GM10248 (cell line): ENCODE measurements around the gene LYPD8.

Source experiments
- CTCF ChIA-PET: fragments of 300-600 bp; sonication (Branson Sonifier 250); formaldehyde crosslinking; extraction: SDS; loops from one replicate; lab custom pipeline; 2021; ENCODE audit warnings: antibody characterized with exemption; lab: Yijun Ruan, JAX
- POLR2A ChIA-PET: fragments of 350-650 bp; sonication (Branson Sonifier 250); formaldehyde crosslinking; extraction: SDS; loops from one replicate; lab custom pipeline; 2020; ENCODE audit warnings: antibody characterized with exemption; lab: Yijun Ruan, JAX
- DNase-seq: peaks from one replicate; pipeline ENCODE4 v3.0.0; 2012; ENCODE audit errors: extremely low spot score
- TF ChIP-seq, protein P1 (sequence below): IDR thresholded peaks from 2 replicates; pipeline ENCODE4 v1.5.1; 2012; ENCODE audit warnings: mild to moderate bottlenecking, low read depth; ENCODE audit errors: extremely low read depth, missing control alignments, control extremely low read depth

LYPD8 gene

GRCh38 chr1:248697907-248698306 is 57.7 kb downstream of the LYPD8 start:
- POLR2A ChIA-PET: no interaction called here
- CTCF ChIA-PET: interaction anchor here (1.2 to 2.5 kb wide), 4 partner anchors 16 to 109 kb away, joined by 3 to 9 read pairs (median 6); no protein-coding TSS in a partner anchor
- no peak for DNase-seq
- TF ChIP-seq, protein P1, sequence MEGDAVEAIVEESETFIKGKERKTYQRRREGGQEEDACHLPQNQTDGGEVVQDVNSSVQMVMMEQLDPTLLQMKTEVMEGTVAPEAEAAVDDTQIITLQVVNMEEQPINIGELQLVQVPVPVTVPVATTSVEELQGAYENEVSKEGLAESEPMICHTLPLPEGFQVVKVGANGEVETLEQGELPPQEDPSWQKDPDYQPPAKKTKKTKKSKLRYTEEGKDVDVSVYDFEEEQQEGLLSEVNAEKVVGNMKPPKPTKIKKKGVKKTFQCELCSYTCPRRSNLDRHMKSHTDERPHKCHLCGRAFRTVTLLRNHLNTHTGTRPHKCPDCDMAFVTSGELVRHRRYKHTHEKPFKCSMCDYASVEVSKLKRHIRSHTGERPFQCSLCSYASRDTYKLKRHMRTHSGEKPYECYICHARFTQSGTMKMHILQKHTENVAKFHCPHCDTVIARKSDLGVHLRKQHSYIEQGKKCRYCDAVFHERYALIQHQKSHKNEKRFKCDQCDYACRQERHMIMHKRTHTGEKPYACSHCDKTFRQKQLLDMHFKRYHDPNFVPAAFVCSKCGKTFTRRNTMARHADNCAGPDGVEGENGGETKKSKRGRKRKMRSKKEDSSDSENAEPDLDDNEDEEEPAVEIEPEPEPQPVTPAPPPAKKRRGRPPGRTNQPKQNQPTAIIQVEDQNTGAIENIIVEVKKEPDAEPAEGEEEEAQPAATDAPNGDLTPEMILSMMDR: no peak

DNA sequence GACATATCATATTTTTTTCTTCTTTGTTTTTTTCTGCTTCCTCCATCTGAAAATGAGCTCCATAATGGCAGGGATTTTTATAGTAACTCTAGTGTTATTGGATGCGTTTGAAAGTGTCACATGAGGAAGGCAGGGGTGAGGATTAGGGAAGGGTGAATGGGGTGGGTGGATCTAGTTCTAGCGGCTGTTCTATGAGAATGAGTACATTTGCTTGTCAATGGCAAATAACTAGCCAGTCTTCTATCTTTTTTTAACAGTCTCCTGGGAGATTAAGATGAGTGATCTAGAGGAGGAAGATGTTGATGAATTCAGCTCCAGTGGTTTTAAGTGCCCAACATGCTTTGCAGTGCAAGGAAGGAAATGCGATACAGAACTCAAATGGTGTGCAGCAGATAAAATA is 58.8 kb downstream of the LYPD8 start:
- TF ChIP-seq, protein P1: no peak
- no peak for DNase-seq
- POLR2A ChIA-PET: no interaction called here
- CTCF ChIA-PET: interaction anchor here (1.0 to 2.5 kb wide), 5 partner anchors 8 to 110 kb away, joined by 3 to 9 read pairs (median 5); no protein-coding TSS in a partner anchor

- POLR2A ChIA-PET: no interaction called here
- peak; percentile 30 for DNase-seq
- CTCF ChIA-PET: interaction anchor here (1.0 to 2.5 kb wide), 5 partner anchors 9 to 111 kb away, joined by 3 to 9 read pairs (median 5); no protein-coding TSS in a partner anchor
- TF ChIP-seq, protein P1: peak; percentile 14
These were observed 59.3 kb downstream of the LYPD8 start for GRCh38 chr1:248696261-248696660.

DNA sequence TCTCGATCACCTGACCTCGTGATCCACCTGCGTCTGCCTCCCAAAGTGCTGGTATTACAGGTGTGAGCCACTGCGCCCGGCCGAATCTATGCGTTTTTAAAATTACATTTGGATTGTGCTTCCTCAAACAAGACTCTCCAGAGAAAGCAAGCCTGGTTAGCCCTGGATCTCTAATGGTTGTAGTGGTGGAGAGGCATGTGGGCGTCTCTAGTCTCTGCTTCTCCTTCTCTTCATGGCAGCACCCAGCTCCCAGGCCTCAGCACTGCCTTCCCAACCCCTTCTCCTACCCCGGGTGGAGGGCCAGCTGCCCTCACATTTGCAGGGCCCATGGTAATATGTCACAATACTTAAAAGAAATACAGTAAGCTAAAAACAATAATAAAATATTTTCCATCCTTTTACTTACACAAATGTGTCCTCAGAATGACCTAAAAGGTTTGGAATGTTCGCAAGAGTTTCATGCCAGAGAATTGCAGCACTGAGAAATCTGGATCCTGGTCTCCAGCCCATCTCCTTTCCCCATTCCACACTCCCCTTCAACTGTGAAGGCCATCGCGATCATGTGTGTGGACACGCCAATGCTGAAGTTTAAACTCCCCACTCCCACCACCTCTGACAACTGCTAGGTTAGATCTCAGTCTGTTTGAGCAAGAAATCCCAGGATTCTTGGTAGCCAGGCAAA is 60.0 kb downstream of the LYPD8 start:
- ChIA-PET CTCF (interaction anchor here (1.4 kb wide), 1 partner anchor 9 kb away, joined by 3 read pairs; no protein-coding TSS in a partner anchor), POLR2A (no interaction called here)

DNA sequence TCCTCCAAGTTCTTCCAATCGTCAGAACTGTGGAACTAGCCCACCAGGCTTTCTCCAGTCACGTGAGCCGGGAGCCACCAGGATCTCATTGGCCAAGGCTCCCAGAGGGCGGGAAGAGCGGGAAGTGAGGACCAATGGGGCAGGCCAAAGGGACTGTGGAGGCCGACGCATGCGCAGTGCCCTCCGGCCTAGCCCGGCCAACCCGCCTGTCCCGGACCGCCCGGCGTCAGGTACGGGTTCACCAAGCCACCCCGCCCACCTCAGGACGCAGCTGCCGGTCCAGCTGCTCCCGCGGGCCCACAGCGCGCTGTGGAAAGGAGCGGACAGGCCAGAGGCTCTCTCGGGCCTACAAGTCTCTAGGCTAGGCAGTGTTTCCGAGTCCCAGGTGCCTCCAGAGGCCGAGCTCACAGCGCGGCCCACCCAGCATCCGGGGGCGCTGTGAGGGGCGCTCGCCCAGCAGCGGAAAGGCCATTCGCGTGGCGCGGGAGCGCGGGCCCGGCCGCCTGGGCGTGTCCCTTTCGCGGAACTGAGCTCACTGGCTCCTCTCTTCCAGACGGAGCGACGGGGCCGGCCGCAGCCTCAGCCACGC is 63.9 kb downstream of the LYPD8 start:
- no peak for DNase-seq
- ChIA-PET POLR2A (no interaction called here), CTCF (interaction anchor here (1.0 to 1.2 kb wide), 4 partner anchors 12 to 115 kb away, joined by 3 to 6 read pairs (median 3); no protein-coding TSS in a partner anchor)
- TF ChIP-seq, protein P1: no peak

More for the DNA sequence above, 60.0 kb downstream of the LYPD8 start:
- DNase-seq: no peak
- TF ChIP-seq, protein P1: no peak
